SIG-M5 treated with dmso at 0.1 percent for 504 hours (cell line): ENCODE results near the gene NEDD4L.

Experiments
- DNase-seq: peaks from one replicate; lab custom pipeline; 2025; ENCODE audit not compliant: unreplicated experiment; lab: John Stamatoyannopoulos, UW

The NEDD4L gene

GRCh38 chr18:58310517-58310916 lies 266.5 kb downstream of the NEDD4L start:
- no peak for DNase-seq

- no peak for DNase-seq
Measured at GRCh38 chr18:58311390-58311789, 267.4 kb downstream of the NEDD4L start.

DNA sequence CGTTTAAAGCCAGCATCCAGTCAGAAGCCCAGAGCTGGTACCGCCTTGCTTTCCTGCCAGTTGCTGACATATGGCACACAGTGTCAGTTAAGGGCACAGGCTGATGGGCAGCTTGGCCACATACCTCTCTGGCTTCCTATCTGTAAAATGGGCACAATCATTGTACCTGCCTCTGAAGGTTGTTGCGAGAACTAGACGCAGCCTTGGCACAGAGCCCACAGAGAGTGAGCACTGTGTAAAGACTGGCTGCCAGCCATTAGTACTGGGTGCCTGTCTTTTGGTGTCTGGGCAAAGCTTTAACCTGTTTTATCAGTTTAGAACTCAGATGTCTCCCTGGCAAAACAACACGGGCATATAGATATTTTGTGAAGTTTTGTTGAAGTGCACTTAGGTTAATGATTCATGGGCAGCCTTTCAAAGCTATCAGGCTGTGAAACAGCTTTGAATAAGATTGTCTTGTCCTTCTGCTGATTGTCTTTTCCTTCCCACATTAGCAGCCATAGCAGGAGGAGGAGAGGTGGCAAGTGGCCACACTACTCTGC lies 269.5 kb downstream of the NEDD4L start:
- DNase-seq: no peak

DNA sequence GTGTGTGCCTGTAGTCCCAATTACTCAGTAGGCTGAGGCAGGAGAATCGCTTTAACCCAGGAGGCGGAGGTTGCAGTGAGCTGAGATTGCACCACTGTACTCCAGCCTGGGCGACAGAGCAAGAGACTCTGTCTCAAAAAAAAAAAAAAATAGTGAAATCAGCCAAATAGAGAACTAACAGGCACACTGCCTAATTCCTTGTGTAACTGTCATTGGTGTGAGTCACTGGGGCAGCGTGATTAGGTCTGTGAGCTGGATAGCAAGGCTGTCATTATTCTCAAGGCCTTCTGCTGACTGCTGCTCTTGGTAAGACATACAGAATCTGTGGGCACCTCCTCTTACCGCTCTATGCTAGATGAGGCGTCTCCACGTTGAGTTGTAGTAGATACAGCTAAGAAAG lies 270.3 kb downstream of the NEDD4L start:
- DNase-seq: peak; percentile 87

- DNase-seq: no peak
Measured at GRCh38 chr18:58315041-58315440, 271.0 kb downstream of the NEDD4L start.

DNA sequence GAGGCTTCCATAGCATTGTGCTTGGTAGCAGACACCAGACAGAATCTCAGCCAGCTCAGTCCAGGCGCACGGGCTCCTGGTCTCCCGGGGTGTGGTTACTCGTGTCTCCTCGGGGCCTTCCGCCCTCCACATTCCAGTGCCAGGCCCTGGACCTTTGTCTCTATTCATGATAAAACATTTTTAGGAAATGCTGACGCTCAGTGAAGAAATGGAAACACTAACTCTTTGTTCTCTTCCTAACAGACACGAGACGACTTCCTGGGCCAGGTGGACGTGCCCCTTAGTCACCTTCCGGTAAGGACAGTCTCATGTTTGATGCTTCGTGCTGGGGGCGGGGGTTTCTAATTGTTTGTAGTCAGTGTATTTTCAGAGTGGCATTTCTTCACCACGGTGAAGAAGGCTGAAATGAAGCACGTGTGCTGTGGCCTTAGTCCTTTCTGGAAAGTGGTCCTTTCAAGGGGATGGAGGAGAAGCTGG lies 271.8 kb downstream of the NEDD4L start:
- DNase-seq: no peak

GRCh38 chr18:58316396-58317342 lies 272.6 kb downstream of the NEDD4L start:
- DNase-seq: peak; percentile 27

DNA sequence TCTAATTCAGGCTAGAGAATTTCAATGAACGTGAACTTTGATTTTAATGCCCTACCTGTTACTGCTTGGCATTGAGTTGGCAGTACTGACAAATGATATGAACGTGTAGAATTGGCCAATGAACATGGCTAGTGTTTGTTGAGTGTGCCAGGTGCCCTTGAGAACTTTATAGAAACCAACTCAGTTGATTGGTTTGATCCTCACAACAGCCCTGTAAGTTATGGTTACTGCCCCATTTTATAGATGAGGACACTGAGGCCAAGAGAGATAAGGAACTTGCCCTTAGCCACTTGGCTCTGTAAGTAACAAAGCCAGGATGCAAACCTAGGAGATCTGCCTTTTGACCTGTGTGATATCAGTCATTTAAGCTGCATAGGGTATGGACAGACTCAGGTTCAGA lies 275.7 kb downstream of the NEDD4L start:
- no peak for DNase-seq

DNA sequence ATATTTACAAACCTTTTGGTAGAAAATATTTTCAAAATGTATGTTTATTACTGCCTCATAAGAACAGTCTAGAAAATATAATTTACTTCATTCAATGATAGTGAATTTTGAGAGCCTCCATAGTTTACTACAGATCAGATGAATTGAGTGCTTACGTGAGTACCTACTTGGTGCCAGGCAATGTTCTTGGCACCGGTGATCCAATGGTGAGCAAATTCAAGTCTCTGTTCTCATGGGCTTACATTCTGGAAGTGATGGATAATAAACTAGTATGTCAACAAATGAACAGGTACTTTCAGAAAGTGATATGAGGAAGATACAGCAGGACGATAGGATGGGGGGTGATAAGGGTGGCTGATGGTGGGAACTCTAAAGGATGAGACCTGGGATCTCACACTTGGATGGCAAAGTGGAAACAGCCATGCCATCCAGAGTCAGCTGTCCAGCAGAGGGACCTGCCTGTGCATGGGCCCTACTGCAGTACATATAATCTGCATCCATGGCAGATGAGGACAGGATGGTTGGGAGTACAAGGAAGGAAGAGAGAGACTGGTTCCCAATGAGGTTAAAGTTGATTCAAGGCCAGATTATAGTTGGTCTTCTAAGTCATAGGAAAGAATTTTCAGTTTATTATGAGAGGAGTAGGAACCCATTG lies 277.0 kb downstream of the NEDD4L start:
- DNase-seq: no peak

- peak; percentile 68 for DNase-seq
Measured at GRCh38 chr18:58321986-58322385, 278.0 kb downstream of the NEDD4L start.

DNA sequence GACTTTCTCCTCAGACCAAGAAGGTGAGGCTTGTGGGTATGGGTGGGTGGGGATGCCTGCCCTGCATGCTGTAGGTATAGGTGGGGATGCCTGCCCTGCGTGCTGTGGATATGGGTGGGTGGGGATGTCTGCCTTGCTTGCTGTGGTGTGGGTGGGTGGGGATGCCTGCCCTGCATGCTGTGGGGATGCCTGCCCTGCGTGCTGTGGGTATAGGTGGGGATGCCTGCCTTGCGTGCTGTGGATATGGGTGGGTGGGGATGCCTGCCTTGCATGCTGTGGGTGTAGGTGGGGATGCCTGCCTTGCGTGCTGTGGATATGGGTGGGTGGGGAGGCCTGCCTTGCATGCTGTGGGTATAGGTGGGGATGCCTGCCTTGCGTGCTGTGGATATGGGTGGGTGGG lies 278.4 kb downstream of the NEDD4L start:
- no peak for DNase-seq

GRCh38 chr18:58323866-58324762 lies 280.1 kb downstream of the NEDD4L start:
- no peak for DNase-seq

DNA sequence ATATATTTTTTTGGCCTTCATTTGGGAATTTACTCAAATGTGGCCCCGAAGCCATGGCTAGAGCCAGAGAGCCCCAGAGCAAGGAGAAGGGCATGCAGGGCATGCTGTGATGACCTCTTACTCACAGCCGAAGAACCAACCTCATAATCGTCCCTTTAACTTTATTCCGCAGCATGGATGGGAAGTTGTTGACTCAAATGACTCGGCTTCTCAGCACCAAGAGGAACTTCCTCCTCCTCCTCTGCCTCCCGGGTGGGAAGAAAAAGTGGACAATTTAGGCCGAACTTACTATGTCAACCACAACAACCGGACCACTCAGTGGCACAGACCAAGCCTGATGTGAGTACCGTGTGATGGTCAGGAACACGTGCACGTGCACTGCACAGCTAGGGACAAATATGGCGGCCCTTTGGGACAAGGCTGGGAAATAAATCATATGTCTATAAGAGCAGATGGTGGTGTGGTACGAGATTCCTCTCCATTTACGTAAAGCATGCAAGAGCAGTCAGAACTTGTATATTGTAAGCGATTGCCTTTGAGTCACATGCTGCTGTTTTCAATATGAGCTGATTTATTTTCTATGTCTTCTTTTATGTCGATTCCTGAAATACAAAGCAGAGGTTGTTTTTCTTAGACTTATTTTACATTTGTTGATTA lies 280.9 kb downstream of the NEDD4L start:
- DNase-seq: no peak

- DNase-seq: no peak
Measured at GRCh38 chr18:58325494-58325893, 281.5 kb downstream of the NEDD4L start.

DNA sequence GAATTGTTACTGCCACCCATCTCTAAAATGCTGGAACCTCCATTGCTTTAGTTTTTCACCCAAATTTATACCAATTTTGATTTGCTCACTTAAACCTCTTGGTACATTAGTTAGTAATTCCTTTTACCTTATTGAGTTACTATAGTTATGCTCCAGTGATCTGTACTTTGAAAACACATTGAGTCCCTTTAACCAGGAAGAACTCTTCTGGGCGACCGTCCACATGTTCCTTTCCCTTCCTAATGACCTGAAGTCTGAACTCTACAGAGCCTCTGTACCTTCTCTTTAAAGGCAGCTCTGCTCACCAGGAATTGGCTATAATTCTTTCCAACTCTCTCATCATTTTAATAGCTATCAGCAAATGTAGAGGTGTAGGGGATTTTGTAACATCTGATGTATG lies 290.0 kb downstream of the NEDD4L start:
- no peak for DNase-seq

- no peak for DNase-seq
Measured at GRCh38 chr18:58335223-58335622, 291.2 kb downstream of the NEDD4L start.

DNA sequence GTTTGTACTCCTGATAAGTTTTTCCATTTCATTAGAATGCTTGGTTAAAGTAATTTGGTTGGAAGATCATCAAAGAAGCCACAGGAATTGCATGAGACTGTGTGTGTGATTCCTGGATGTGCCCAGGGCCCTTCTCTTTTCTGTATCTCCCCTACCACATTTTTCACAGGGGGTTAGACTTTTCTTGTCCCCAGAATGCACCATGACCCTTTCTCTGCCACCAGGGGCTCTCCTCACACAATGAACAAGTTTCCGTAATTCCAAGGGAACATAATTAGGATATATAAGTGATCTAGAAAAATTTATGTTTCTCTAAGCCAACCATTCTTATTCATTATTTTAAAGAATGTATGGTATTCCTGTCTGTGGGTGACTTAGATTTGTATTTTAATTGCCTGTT lies 291.8 kb downstream of the NEDD4L start:
- DNase-seq: no peak

DNA sequence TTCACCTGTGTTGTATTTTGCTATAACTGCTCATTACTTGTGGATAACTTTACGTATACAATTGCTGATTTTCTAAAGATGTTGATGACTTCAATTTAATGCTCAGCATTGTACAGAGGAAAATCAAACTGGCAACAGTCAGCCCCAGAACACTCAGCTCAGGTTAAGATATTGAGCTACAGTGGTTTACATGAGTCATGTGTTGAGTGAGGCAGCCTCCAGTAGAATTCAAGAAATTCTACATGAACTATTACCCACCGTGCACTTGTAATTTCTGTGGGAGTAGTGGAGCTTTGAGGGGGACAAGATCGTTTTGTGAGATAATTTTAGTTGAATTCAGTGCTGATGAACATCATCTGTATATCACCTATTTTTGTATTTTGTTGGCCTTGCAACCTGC lies 292.6 kb downstream of the NEDD4L start:
- no peak for DNase-seq

DNA sequence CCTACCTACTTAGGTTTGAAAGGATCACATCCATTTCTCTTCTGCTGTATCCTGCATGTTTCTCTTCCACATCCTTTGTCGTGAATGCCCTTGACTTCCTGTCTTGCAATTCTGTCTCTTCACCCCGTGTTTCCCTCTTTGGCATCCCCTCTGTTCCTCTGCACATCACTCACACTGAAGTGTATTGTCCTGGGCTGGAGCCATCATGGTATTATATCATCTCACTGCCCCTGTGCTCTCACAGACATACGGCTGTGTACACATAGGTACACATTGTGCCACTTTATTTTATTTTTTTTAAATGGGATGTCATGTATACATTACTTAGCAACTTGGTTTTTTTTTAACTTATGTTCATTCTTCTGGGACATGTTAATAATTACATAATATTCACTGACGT lies 293.3 kb downstream of the NEDD4L start:
- DNase-seq: no peak

DNA sequence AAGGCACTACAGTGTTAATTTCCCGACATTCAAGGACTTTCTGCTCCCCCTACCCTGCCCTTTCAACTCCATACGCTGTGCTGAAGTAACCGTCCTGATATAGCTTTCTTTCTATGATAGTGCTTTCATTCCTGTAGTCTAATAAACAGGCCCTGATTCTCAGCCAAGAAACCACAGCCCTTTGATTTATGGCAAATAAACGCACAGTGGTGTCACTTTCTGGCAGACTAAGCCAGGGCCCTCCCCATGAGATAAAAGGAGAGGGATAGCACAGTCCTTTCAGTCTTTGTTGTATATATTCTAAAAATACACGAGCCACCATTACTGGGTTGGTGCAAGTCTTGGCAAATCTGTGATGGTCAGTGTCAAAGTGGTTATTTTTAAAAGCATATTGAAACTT lies 293.7 kb downstream of the NEDD4L start:
- DNase-seq: no peak
